Stimulated activated CD8-positive, alpha-beta memory T cell treated with anti-CD3 and anti-CD28 coated beads, Interleukin-4, amount 100 ng/mL, for 1 hour (primary cell): Measurements from ENCODE around the gene C1QTNF7.

ENCODE experiments used
- DNase-seq, 2 donors: peaks; one replicate each; pipeline ENCODE4 v3.0.0-alpha.2; 2020; ENCODE audit warnings: low read depth in 2 of 2, low spot score in 1 of 2

The C1QTNF7 gene

GRCh38 chr4:15455290-15455689 lies 27.5 kb downstream of the C1QTNF7 start:
- DNase-seq: no peak

GRCh38 chr4:15457406-15458201 lies 29.8 kb downstream of the C1QTNF7 start:
- DNase-seq: no peak

GRCh38 chr4:15458616-15459015 lies 30.8 kb downstream of the C1QTNF7 start:
- no peak for DNase-seq

- no peak for DNase-seq
Observed at GRCh38 chr4:15459706-15460105, 31.9 kb downstream of the C1QTNF7 start.

GRCh38 chr4:15466596-15466995 lies 38.8 kb downstream of the C1QTNF7 start:
- DNase-seq: no peak

GRCh38 chr4:15469402-15470127 lies 41.7 kb downstream of the C1QTNF7 start, which contains the start of gene CC2D2A:
Gene CC2D2A (plus strand): TSS chr4:15469882. CDS start chr4:15475933, 6,051 bp downstream.
- DNase-seq: no peak

GRCh38 chr4:15470128-15470475 lies 42.3 kb downstream of the C1QTNF7 start:
- no peak for DNase-seq

GRCh38 chr4:15476396-15476795 lies 48.6 kb downstream of the C1QTNF7 start:
- DNase-seq: no peak

- DNase-seq: no peak
Observed at GRCh38 chr4:15478724-15479088, 50.9 kb downstream of the C1QTNF7 start.

- DNase-seq: no peak
Observed at GRCh38 chr4:15479089-15479912, 51.5 kb downstream of the C1QTNF7 start.

- DNase-seq: no peak
Observed at GRCh38 chr4:15479913-15480185, 52.0 kb downstream of the C1QTNF7 start.

- no peak for DNase-seq
Observed at GRCh38 chr4:15481961-15482745, 54.3 kb downstream of the C1QTNF7 start.

GRCh38 chr4:15482842-15483241 lies 55.0 kb downstream of the C1QTNF7 start:
- no peak for DNase-seq

- no peak for DNase-seq
Observed at GRCh38 chr4:15488136-15488535, 60.3 kb downstream of the C1QTNF7 start.

- DNase-seq: no peak
Observed at GRCh38 chr4:15488658-15489470, 61.0 kb downstream of the C1QTNF7 start.

GRCh38 chr4:15489551-15489950 lies 61.7 kb downstream of the C1QTNF7 start:
- DNase-seq: no peak

- DNase-seq: no peak
Observed at GRCh38 chr4:15493411-15493810, 65.6 kb downstream of the C1QTNF7 start.

GRCh38 chr4:15495621-15496020 lies 67.8 kb downstream of the C1QTNF7 start:
- no peak for DNase-seq
